Epithelial cell of prostate (primary cell): ENCODE data around the gene GDF7.

Source experiments
- DNase-seq: peaks from one replicate; pipeline ENCODE4 v3.0.0-alpha.2; 2011; ENCODE audit warnings: low read depth, low spot score
- H3K27ac ChIP-seq: fragments of 450-650 bp; 2 replicates; pipeline ENCODE4 v1.5.1; 2017; ENCODE audit warnings: mild to moderate bottlenecking

GDF7 gene

DNA sequence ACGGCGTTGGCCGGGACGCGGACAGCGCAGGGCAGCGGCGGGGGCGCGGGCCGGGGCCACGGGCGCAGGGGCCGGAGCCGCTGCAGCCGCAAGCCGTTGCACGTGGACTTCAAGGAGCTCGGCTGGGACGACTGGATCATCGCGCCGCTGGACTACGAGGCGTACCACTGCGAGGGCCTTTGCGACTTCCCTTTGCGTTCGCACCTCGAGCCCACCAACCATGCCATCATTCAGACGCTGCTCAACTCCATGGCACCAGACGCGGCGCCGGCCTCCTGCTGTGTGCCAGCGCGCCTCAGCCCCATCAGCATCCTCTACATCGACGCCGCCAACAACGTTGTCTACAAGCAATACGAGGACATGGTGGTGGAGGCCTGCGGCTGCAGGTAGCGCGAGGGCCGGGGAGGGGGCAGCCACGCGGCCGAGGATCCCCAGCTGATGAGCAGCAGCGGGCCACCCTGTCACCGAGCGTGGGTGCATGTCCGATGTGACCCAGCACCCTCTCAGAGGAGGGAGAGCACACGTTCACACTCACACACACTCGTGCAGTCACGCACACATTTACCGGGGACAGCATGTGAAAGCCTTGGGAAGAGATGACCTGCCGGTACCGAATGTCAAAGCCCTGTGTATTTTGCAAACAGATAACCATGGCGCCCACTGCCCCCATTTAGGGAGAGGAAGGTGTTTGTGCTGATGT, 4.2 kb downstream of the GDF7 start:
- no peak overlapping the region for H3K27ac ChIP-seq
- no peak for DNase-seq

DNA sequence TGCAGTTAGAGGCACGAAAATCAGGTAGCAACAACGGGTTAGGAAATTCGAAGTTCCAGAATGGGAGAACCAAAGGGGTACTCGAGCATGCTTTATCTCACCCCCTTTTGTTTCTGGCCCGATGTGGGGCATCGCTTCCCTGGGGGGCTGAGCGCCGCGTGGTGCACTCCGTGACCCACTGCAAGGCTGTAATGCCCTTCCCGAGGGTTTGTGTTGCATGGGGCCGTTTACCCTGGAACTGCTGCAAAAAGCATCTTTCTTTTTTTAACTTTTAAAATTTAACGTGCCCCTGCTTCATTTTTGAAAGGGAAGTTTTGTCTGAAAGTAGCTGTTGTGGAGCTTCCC, 4.8 kb downstream of the GDF7 start:
- no peak for DNase-seq
- H3K27ac ChIP-seq = no peak overlapping the region

DNA sequence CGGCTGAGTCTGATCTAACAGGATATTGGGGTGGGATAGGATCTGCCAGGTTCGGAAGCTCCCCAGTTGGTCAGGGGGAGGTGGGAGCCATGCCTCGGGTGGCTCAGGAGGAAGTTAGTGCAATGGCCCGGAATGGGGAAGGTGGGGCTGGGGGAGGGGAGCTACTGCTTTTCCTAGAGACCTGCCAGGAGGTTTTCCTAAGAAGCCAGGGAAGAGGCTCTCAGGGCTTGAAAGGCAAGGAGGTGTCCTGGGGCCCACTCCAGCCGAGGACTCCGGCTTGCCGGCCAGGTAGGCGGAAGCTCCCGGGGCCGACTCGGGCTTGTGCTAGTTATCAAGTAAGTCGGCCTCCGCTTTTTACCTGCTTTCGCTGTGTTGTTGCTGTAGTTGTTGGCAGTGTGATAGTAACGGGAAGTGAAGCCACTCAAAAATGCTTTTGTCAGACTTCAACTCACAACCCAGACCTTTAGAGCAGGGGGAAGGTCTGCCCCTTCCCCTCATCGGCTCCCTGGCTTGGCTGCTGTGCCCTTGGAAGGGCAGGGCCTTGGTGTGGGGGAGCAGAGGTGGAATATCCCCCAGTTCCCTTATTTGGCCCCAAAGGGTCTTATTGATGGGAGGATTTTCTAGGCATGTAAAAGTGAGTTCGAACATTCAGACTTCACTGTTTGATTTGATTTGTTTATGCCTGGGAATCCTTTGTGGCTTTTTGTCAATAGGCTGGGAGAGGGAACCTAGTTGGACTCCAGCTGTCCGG, 5.4 kb downstream of the GDF7 start:
- DNase-seq = no peak
- no peak overlapping the region for H3K27ac ChIP-seq

DNA sequence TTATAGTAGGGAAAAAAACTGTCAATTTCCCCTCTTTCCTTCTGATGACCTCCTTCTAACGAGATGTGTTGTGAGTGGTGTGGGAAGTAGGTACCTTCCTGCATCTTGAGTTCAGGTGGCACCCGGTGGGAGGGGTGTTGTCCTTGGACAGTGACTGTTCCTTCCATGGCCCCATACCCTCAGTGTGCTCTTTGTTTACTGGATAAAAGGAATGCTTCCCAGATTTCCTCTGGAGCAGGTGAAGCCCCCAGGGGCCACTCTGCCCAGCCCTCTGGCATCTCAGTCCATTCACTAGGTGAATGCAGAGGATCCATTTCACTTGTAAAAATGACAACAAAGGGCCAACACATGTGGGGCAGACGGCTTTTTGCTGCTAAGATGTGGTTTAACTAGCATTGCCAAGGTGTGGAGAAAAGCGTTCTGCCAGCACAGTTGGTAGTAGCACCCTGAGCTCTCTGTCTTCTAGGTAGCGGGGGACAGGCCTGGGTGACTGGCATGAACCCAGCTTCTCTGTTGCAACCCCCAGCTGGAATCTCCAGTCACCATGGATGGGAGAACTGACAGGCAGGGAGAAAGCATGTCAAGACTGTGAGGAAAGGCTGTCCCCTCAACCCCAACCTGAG, 6.9 kb downstream of the GDF7 start:
- DNase-seq = no peak
- H3K27ac ChIP-seq = no peak overlapping the region

DNA sequence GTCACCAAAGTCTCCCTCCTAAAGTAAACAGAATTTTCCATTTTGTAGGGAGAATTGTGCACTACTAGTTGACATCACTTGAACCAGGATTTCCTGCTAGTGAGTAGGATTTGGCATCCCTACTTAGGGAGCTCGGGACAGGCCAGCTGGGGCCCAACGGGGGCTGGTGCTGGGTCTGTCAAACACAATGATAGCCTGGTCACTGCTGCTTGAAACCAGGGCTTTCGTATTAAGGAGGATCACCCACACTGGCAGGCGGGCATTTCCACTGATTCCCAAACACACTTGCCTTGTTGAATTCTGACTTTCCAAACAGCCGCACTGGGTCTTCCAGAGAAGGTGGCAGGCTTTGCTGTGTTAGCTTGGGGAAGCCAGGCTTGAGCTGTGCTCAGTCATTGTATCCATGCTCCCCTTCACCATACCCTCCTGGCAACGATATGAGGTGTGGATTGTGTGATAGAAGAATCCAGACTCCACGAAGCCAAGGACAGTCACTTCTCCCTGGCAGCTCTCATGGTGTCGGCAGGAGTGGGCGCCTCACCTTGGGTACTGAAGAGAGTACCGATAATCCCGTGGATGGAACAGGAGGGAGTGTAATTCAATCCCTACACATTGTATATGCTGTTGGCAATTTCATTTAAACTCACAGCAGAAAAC, 7.5 kb downstream of the GDF7 start:
- no peak overlapping the region for H3K27ac ChIP-seq
- no peak for DNase-seq

DNA sequence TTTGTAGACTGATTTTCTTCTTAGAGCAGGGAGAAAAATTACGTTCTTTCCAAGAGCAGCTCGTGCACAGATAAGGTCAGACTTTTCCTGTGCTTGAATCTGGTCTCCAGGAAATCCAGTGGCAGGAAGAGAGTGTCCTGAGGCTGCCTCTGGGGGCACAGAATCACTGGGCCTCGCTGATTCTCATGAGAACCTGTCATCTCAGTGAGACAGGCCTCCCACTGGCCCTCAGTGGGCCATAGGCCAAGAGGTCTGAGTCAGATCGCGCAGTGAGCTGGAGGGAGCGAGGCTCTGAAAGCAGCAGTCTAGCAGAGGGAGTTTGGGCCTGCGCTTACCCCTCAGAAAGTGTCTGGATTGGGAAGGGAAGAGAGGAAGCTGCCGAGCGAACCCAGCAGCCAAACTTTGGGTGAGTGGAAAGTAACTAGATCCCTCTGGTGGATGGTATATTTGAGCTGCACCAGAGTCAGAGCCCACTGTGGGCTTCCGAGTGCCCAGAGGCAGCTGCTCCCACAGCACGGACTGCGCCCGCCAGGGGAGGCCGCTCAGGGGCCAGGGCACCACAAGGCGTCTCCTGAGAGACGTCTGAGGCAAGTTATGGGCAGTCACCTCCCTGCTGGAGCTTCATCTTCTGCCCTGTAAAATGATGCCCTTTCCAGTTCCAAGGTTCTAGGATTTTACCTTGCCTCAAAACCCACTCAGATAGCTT, 8.2 kb downstream of the GDF7 start:
- DNase-seq = no peak
- H3K27ac ChIP-seq = no peak overlapping the region

DNA sequence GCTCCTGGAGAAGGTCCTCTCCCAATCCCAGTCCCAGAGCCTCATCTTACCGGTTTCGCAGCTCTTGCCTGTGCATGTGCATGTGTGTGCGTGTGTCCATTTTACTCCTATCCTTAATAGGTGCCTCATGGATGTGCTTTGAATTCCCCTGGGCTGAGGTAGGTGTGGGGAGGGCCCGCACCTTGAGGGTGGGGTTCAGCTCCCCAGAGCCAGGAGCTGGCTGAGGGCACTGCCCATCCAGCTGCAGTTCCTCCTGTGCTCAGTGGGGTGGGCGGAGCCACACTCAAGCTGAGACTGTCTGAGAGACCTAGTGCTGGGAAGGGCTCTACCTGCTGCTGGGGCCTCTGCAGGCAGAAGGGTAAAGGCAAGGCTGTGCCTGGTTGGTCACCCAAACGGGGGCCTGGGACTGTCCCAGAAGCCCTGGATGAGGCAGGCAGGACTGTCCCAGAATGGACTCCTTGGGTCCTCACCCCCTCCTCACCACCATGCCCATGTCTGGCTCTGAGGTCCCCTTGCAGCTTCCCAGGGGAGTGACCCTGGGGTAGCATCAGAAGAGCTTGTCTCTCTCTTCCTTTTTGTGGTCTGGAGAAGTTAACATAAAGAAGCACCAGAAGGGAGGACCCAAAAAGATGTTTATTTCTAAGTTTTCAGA, 8.9 kb downstream of the GDF7 start:
- H3K27ac ChIP-seq = no peak overlapping the region
- DNase-seq = no peak

DNA sequence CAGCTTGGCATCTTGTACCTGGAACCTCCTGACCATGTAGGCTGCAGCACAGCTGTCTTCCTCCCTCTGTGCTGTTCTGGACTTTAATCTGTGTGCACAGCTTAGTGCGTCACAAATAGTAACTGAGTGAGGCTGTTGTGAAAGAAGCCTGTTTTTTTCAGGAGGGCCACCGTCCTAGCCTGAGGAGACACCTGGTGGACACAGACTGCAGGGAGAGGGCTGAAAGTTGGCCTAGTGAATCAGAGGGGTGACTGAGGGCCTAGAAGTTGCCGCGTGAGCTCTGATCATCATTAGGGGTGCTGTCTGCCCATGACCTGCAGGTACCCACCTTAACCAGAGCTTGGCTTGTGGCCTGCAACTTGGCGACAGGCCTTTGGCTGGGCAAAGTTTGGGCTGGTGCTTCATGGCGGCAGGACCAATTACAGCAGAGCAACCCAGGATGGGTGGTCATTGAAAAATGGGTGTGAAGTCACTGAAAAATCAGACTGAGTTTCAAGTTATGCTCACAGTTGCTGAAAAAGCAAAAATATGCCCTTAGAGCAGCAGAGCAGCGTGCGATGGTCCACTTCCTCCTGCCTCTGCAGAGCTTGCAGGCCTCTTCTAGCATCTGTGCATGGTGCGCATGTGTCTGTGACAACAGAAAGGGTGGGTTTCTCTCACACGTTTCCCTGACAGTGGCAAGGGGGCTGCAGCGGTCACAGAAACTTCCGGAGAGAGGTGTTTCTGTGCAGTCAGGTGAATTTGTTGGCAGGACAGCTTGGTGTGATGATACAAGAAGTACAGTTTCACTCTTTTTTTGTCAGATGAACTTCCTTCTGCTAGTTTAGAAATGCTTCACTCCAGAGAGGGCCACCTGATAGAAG, 9.6 kb downstream of the GDF7 start:
- no peak for DNase-seq
- no peak overlapping the region for H3K27ac ChIP-seq

DNA sequence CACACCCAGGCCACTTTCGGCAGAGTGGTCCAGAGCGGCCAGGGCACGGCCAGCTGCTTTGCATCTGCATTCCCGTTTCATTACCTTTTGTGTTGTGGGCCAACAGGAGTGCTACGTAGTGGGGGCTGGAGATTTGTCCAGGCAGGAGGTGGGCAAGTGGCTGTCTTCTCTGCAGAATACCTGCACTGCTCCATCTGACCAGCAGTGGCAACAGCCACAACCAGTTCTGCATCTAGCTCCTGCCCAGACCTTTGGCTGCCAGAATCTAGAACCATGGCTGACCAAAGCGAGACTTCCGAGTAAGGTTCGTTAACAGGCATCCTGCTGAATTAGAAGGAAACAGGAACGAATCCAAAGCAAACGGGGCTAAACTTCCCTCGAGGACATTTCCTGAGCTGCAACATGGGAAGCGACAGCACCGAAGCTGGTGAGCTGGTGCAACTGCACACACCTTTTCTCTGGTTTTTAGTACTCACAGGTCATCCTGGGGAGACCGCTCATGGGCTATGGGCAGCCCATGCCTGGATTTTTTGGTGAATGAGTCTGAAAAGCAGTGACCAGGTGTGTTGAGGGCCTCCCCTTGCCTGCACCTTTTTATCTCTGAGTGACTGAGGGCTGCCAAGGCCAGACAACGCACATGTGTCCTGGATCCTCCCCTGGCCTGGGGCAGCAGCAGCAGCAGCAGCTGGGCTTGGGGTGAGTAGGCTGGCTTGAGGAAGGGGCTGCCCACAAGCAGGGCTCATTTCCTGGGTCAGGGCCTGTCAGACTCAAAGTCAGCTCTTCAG, 10.5 kb downstream of the GDF7 start:
- H3K27ac ChIP-seq = no peak overlapping the region
- no peak for DNase-seq

DNA sequence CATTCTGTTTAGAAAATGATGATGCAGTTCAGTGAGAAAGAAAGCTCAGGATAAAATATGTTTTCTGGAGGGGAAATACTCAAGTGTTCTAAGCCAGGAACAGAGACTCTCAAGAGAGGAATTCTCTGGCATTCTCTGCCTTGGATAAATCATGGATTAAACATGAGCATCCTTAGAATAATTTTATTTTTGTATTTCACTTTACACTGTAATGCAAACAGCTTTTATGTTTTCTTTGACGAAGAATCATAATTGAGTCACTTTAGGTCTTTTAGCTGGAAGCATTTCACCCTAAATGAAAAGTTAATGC, 11.1 kb downstream of the GDF7 start:
- no peak for DNase-seq
- no peak overlapping the region for H3K27ac ChIP-seq

DNA sequence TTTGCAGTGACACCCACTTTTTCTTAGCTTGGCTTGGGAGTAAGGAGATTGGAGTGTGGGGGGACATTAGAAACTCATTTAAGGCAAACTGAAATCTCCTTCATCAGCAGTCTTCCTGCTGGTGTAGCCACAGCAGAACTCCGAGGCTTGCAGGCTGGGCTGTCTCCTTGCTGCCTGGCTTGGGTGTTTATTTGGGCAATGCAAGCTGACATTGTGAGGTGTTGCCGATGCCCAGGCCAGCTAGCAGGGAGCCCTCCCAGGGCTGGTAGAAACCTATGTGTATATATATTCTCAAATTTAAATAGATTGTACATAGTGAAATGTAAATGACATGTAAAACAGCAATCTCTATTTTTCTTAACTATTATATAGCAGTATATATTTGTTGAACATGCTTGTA, 11.8 kb downstream of the GDF7 start:
- no peak for DNase-seq
- H3K27ac ChIP-seq = no peak overlapping the region

DNA sequence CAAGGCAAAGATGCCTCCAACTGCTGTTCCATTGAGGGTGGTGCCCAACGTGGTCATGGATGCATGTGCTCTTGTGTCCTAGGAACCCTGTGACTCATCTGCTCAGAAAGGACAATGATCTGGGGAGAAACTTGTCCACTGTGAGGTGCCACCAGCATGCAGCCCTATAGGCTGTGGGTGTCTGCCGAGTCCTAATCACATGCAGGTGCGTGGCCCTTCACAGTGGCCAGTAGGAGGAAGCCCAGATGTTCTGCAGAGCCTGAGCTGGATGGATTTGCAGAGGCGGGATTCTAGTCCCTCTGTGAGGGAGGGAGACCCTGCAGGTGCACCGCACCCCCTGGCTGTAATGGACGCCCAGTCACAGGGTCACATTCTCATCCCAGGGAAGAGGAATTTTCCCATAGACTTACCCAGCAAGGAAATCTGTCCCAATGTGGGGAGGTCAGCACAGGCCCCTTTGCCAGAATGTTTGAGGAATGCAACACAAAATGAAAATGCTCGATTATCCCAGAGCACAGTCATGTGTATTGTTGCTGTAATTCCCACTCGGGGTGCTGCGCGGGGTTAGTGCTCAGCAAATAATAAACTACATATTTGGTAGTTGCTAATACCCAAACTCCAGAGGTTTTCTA, 13.9 kb downstream of the GDF7 start:
- H3K27ac ChIP-seq = no peak overlapping the region
- DNase-seq = no peak

DNA sequence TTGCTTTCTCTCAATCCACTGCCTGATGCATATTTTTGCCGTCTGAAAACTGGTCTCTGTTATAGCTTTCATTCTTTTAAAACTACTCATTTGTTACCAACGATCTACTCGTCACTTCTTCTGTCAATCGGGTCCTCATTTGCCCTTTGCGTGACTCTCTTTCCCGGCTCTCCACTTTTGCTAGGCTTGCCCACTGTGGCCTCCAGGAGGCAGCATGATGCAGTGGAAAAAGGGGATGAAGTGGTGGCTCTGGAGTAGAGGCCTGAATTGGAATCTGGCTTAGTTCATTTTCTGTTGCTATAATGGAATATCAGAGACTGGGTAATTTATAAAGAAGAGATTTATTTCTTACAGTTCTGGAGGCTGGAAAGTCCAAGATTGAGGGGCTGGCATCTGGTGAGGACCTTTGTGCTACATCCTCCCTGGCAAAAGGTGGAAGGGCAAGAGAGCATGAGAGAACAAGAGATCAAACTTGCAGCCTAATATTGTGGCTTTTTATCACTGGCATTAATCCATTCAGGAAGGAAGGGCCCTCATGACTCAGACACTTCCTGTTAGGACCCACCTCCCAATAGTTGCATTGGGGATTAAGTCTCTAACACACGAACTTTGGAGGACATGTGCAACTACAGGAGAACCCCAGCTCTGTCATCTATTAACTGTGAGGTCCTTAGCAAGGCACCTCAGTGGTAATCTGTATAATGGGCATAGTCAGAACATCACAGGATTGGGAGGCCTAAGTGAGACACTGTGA, 15.4 kb downstream of the GDF7 start:
- H3K27ac ChIP-seq = no peak overlapping the region
- DNase-seq = no peak

DNA sequence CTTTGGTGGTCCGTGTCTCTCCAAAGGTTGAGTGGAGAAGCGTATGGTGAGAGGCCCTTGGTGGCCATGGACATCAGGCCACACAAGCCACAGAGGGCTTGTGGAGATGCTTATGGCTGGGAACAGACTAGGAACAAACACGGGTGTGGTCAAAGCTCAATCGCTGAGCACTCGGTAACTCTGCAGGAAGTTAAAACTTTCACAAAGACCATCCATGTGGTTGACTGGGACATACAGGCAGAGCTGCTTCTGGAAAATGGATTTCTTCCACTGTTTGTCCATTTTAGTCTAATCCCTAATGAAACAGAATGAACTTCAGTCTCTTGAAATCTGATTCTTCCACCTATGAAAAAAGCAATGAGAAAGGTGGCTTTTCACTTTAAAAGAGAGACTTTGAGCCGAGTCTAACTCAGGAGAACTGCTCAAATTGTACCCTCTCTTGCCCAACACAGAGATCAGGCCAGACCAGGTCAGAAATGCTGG, 17.7 kb downstream of the GDF7 start:
- no peak overlapping the region for H3K27ac ChIP-seq
- DNase-seq = no peak

DNA sequence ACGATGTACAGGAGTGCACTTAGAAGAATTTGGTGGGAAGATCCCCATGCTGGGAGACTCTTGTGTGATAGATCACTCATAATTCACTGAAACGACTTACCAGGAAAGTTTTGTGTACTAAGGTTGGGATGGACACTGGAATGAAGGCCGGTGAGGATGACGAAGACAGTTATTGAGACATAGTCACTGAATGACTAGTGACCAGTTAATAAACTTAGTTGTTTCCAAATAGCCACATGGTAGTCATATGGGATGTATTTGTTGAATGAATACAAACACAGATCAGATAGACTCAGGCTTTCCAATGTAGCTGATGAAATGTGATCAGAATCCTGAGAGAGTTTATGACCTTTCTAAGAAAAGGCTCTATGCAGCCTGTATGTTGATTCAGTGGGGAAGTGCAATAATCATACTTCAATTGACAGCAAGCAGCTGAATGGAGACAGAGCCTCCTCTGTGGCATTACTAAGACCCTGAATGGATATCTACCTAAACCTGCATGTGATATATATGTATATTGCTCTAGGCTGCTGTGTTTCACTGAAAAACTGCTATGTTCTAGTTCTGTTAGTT, 20.4 kb downstream of the GDF7 start:
- H3K27ac ChIP-seq = no peak overlapping the region
- no peak for DNase-seq

DNA sequence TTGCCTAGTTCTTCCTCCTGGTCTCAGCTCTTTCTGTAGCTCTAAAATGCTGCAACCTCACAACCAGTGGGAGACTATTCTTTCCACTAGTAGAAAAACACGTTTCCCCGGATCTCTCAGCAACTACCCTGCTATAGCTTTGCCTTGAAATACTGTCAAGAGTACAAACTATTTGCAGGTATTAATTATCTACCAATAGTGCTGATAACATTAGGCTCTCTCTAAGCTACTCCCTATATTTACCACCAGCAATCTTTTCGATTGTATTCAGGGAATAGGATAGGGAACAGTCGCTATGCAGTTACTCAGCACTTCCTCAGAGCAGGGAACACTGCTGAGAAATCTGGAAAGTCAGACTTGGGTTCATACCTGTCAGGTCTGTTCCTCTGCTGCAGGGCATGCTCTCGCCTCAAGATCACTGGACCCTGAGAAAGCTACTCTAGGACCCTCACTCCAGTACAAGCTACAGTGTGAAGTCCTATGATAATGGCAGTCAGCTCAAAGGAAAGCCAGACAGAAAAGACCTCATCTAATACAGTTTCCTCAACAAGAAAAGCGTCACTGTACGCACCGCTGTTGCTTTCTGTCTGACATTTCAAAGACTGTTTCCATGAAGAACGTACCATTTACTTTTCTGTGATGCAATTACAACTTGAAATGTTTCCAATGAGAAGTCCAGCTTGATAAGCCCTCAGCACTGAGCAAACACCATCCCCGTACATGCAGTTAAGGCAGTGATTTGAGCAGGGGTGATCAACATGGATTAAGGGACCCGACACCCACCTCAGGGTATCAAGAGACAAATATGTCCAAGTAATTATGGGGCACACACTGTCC, 22.7 kb downstream of the GDF7 start:
- no peak for DNase-seq
- H3K27ac ChIP-seq = no peak overlapping the region
